Fibroblast of skin of left quadriceps (primary cell): Measurements from ENCODE around the gene SPG11.
"Not testable (repeated sequence)": the region's sequence is repeated elsewhere in the genome, so short reads cannot be mapped to it uniquely, and the experiment has no call there.

Experiments
- DNase-seq, 2 experiments: peaks; one replicate each; pipeline ENCODE4 v3.0.0-alpha.2; 2013; ENCODE audit warnings: low read depth in 2 of 2

SPG11 gene, protein sequence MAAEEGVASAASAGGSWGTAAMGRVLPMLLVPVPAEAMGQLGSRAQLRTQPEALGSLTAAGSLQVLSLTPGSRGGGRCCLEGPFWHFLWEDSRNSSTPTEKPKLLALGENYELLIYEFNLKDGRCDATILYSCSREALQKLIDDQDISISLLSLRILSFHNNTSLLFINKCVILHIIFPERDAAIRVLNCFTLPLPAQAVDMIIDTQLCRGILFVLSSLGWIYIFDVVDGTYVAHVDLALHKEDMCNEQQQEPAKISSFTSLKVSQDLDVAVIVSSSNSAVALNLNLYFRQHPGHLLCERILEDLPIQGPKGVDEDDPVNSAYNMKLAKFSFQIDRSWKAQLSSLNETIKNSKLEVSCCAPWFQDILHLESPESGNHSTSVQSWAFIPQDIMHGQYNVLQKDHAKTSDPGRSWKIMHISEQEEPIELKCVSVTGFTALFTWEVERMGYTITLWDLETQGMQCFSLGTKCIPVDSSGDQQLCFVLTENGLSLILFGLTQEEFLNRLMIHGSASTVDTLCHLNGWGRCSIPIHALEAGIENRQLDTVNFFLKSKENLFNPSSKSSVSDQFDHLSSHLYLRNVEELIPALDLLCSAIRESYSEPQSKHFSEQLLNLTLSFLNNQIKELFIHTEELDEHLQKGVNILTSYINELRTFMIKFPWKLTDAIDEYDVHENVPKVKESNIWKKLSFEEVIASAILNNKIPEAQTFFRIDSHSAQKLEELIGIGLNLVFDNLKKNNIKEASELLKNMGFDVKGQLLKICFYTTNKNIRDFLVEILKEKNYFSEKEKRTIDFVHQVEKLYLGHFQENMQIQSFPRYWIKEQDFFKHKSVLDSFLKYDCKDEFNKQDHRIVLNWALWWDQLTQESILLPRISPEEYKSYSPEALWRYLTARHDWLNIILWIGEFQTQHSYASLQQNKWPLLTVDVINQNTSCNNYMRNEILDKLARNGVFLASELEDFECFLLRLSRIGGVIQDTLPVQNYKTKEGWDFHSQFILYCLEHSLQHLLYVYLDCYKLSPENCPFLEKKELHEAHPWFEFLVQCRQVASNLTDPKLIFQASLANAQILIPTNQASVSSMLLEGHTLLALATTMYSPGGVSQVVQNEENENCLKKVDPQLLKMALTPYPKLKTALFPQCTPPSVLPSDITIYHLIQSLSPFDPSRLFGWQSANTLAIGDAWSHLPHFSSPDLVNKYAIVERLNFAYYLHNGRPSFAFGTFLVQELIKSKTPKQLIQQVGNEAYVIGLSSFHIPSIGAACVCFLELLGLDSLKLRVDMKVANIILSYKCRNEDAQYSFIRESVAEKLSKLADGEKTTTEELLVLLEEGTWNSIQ (N-terminal part only)

DNA sequence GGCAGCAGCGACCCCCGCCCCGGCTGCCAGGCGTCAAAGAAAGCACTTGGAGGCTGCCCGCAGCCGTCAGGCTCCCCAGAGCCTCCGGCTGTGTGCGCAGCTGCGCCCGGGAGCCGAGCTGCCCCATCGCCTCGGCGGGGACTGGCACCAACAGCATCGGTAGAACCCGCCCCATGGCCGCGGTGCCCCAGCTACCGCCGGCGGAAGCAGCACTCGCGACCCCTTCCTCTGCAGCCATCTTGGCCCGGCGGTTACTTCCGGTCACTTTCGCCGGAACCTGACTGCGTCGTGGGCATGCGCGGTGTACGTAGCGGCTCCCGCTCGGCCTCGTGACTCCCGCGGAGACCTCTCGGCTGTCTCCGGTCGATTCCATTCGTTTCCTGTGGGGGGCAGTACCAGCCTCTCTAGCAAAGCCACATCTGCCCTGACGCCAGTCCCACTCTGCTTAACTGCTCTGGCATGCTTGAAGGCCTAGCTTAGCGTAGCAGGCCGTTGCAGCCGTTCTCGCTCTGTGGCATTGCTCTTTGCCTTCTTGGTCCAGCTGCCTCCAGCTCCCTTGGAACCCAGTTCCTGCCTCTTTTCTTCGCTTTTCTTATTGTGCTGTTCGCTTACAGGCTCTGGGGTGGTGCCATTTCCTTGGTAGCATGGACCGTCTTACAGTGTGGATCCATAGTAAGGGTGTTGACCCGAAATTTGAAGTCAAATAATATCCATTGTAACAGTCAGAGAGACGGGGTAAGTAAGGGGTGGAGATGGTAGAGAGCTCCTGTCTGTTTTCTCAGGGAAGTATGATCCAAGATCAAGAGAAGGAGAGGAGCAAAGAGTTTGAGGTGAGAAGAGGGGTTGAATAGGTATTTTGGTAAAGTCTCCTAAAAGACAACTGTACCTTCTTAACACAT lies at the start of gene SPG11:
Gene SPG11, minus strand, starts transcription at position 253 of the 899 bp plus-strand sequence. Its CDS starts 15 bp downstream, at position 238.
- DNase-seq = peak; percentile 94

DNA sequence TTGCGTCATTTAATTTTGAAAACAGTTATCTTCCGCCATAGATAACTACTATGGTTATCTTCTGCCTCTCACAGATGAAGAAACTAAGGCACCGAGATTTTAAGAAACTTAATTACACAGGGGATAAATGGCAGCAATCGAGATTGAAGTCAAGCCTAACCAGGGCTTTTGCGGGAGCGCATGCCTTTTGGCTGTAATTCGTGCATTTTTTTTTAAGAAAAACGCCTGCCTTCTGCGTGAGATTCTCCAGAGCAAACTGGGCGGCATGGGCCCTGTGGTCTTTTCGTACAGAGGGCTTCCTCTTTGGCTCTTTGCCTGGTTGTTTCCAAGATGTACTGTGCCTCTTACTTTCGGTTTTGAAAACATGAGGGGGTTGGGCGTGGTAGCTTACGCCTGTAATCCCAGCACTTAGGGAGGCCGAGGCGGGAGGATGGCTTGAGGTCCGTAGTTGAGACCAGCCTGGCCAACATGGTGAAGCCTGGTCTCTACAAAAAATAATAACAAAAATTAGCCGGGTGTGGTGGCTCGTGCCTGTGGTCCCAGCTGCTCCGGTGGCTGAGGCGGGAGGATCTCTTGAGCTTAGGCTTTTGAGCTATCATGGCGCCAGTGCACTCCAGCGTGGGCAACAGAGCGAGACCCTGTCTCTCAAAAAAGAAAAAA lies 49.0 kb upstream of the SPG11 start:
- peak; percentile 64 to 67 for DNase-seq

DNA sequence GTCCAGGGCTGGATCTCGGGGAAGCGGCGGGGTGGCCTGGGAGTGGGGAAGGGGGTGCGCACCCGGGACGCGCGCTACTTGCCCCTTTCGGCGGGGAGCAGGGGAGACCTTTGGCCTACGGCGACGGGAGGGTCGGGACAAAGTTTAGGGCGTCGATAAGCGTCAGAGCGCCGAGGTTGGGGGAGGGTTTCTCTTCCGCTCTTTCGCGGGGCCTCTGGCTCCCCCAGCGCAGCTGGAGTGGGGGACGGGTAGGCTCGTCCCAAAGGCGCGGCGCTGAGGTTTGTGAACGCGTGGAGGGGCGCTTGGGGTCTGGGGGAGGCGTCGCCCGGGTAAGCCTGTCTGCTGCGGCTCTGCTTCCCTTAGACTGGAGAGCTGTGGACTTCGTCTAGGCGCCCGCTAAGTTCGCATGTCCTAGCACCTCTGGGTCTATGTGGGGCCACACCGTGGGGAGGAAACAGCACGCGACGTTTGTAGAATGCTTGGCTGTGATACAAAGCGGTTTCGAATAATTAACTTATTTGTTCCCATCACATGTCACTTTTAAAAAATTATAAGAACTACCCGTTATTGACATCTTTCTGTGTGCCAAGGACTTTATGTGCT lies 48.4 kb upstream of the SPG11 start:
- DNase-seq = no peak

DNA sequence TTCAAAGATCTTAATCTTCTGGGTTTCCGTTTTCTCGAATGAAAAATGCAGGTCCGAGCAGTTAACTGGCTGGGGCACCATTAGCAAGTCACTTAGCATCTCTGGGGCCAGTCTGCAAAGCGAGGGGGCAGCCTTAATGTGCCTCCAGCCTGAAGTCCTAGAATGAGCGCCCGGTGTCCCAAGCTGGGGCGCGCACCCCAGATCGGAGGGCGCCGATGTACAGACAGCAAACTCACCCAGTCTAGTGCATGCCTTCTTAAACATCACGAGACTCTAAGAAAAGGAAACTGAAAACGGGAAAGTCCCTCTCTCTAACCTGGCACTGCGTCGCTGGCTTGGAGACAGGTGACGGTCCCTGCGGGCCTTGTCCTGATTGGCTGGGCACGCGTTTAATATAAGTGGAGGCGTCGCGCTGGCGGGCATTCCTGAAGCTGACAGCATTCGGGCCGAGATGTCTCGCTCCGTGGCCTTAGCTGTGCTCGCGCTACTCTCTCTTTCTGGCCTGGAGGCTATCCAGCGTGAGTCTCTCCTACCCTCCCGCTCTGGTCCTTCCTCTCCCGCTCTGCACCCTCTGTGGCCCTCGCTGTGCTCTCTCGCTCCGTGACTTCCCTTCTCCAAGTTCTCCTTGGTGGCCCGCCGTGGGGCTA lies 47.8 kb upstream of the SPG11 start, which contains the start of the genes B2M and PATL2:
Gene B2M, plus strand, starts transcription at position 422 of the 647 bp plus-strand sequence. Its CDS starts 30 bp downstream, at position 452.
Gene PATL2, minus strand, starts transcription at position 228 of the 647 bp plus-strand sequence. CDS start 34,833 bp downstream, outside the sequence.
- peak; percentile 91 to 92 for DNase-seq

DNA sequence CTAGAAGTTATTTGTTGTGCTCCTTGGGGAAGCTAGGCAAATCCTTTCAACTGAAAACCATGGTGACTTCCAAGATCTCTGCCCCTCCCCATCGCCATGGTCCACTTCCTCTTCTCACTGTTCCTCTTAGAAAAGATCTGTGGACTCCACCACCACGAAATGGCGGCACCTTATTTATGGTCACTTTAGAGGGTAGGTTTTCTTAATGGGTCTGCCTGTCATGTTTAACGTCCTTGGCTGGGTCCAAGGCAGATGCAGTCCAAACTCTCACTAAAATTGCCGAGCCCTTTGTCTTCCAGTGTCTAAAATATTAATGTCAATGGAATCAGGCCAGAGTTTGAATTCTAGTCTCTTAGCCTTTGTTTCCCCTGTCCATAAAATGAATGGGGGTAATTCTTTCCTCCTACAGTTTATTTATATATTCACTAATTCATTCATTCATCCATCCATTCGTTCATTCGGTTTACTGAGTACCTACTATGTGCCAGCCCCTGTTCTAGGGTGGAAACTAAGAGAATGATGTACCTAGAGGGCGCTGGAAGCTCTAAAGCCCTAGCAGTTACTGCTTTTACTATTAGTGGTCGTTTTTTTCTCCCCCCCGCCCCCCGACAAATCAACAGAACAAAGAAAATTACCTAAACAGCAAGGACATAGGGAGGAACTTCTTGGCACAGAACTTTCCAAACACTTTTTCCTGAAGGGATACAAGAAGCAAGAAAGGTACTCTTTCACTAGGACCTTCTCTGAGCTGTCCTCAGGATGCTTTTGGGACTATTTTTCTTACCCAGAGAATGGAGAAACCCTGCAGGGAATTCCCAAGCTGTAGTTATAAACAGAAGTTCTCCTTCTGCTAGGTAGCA lies 47.0 kb upstream of the SPG11 start:
- DNase-seq = no peak

DNA sequence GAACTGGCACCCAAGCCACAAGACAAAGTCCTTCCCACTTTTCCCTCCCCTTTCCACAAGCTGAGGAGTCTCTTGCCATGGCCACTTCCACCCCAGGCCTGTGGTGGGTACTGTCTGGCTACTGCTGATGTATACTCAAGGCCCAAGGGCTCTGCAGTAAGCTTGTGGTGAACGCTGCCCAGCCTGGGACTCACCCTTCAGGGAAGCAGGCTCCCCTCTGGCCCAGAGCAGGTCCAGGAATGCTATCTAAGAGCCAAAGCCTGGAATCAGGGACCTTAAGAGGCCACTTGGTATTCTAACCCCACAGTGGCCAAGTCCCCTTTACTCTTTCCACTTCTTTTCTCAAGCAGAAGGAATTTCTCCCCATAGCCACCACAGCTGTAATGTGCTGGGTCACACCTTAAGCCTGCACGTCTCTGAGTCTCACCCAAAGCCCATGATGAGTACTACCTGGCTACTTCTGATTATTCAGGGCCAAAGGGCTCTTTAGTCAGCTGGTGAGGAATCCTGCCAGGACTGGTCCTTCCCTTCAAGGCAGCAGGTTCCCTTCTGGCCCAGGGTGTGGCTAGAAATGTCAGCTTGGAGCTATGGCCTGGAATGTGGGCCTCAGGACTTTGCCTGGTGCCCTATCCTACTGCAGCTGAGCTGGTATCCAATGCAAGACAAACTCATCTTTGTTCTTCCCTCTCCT lies 43.6 kb upstream of the SPG11 start:
- DNase-seq = no peak

DNA sequence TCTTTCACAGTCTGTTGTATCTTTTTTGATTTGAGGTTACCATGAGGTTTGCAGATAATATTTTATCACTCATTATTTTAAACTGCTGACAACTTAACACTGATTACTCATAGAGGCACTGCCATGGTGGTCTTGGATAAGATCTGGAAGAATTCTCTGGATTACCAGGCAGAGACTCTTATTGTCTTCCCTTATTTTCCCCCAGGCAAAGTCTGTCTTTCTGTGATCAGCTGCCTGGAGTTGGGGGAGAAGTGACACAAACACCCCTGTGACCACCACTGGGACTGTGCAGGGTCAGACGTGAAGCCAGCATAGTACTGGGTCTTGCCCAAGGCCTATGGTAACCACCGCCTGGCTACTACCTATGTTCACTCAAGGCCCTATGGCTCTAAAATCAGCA lies 42.9 kb upstream of the SPG11 start:
- DNase-seq = no peak

DNA sequence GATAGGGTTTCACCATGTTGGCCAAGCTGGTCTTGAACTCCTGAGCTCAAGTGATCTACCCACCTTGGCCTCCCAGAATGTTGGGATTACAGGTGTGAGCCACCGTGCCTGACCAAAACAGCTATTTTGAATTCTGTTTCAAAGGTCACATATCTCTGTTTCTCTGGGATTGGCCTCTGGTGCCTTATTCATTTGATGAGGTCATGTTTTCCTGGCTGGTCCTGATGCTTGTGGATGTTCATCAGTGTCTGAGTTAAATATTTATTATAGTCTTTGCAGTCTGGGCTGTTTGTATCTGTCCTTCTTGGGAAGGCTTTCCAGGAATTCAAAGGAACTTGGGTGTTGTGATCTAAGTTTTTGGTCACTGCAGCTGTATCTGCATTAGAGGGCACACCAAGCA lies 42.5 kb upstream of the SPG11 start:
- DNase-seq = no peak

DNA sequence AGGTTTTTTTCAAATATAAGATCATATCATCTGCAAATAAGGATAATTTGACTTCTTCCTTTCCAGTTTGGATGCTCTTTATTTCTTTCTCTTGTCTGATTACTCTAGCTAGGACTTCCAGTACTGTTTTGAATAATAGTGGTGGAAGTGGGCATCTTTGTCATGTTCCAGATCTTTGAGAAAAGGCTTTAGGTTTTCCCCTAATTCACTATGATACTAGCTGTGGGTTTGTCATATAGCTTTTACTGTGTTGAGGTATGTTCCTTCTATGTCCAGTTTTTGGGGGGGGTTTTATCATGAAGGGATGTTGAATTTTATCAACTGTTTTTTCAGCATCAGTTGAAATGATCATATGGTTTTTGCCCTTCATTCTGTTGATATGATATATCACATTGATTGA lies 37.2 kb upstream of the SPG11 start:
- not testable (repeated sequence) for DNase-seq

DNA sequence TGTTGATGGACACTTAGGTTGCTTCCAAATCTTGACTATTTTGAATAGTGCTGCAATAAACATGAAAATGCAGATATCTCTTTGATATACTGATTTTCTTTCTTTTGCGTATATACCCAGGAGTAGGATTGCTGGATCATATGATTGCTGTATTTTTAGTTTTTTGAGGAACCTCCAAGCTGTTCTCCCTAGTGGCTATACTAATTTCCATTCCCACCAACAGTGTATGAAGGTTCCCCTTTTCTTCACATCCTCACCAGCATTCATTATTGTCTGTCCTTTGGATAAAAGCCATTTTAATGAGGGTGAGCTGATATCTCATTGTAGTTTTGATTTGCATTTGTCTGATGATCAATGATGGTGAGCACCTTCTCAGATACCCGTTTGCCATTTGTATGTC lies 35.2 kb upstream of the SPG11 start:
- no peak for DNase-seq

DNA sequence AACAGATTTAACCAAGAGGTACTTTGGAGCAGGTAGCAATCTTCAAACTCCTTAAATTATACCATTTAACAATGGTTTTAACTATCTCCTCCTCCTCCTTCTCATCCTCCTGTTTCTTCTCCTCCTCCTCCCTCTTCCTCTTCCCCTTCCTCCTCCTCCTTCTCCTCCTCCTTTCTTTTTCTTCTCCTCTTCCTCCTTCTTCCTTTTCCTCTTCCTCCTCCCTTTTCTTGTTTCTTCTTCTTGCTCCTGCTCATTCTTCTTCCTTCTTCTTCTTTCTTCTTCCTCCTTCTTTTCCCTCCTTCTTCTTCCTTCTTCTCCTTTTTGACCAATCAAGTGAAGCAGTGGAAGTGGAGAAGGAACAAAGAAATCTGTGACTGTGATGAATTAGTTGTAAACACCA lies 33.6 kb upstream of the SPG11 start:
- no peak for DNase-seq

DNA sequence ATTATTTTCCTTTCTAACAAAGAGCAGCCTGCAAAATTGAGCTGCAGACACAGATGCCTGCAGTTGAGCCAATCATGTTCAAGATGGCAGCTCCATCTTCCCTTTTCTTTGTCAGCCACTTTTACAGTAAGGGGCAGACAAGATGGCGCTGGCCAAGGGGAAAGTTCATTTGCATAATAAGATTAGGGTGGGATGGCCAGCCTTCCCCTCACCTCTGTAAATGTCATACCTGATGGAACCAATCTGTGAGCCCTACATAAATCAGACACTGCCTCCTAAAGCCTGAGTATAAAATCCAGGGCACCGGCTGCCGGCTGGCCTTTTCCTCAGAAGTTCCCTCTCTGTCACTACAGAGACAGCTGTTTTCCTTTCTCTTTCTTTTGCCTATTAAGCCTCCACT lies 31.8 kb upstream of the SPG11 start:
- DNase-seq = no peak

DNA sequence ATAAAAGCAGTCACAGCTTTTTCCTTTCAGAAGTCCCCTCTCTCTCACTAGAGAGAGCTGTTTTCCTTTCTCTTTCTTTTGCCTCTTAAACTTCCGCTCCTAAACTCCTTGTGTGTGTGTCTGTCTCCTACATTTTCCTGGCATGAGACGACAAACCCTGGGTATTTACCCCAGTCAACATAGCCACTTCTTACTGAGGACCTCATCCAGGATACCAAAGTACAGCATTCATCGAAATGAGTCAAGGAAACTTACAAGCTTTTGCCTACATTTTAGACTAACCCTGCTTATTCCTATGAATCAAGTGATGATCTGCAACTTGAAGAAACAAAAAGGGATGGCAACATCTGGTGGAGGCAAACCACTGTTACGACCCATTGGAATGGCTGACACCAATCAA lies 31.0 kb upstream of the SPG11 start:
- no peak for DNase-seq

DNA sequence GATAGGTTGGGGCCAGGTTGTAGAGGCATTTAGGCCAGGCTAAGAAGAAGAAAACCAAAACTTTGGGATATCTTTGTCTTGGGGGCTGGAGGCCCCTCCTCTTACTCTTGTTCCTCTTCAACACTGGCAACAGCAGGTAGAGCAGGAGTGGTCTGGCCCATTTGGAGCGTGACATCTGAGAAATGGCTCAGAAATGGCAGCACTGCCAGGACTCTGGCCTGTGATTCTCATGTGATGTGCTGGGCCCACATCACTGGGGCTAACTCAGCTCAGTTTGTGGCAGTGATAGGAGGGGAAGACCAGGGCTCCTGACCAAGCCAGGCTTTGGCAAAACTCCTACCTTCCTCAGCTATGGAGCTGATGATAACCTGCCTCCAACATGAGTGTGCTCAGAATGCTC lies 29.2 kb upstream of the SPG11 start:
- DNase-seq = no peak

DNA sequence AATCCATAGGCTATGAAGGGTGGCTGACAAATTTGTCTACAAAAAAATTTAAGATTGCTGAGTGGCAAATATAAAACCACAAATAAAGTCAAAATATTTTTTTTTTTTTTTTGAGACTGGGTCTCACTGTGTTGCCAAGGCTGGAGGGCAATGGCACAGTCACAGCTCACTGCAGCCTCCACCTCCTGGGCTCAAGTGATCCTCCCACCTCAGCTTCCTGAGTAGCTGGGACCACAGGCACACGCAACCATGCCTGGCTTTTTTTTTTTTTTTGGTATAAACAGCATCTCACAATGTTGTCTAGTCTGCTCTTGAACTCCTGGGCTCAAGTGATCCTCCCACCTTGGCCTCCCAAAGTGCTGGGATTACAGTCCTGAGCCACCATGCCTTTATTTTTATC lies 26.8 kb upstream of the SPG11 start:
- DNase-seq = not testable (repeated sequence)

DNA sequence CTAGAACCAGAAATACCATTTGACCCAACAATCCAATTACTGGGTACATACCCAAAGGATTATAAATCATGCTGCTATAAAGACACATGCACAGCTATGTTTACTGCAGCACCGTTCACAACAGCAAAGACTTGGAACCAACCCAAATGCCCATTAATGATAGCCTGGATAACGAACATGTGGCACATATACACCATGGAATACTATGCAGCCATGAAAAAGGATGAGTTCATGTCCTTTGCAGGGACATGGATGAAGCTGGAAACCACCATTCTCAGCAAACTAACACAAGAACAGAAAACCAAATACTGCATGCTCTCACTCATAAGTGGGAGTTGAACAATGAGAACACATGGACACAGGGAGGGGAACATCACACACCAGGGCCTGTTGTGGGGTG lies 25.9 kb upstream of the SPG11 start:
- DNase-seq = not testable (repeated sequence)
